ENCODE results near the gene UBC.

GRCh38 chr12:124927201-124928094, 13.0 kb upstream of the UBC start:
- TF ChIP-seq, protein P1, sequence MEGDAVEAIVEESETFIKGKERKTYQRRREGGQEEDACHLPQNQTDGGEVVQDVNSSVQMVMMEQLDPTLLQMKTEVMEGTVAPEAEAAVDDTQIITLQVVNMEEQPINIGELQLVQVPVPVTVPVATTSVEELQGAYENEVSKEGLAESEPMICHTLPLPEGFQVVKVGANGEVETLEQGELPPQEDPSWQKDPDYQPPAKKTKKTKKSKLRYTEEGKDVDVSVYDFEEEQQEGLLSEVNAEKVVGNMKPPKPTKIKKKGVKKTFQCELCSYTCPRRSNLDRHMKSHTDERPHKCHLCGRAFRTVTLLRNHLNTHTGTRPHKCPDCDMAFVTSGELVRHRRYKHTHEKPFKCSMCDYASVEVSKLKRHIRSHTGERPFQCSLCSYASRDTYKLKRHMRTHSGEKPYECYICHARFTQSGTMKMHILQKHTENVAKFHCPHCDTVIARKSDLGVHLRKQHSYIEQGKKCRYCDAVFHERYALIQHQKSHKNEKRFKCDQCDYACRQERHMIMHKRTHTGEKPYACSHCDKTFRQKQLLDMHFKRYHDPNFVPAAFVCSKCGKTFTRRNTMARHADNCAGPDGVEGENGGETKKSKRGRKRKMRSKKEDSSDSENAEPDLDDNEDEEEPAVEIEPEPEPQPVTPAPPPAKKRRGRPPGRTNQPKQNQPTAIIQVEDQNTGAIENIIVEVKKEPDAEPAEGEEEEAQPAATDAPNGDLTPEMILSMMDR (IDR thresholded peaks at IDR 0.05): peak in 1 of 3 donors; percentile 4
- TF ChIP-seq POLR2A (IDR thresholded peaks at IDR 0.05) (peak; percentile 24), POLR2AphosphoS5 (IDR thresholded peaks at IDR 0.05) (peak; percentile 40 to 83 (median 57))

Measured in breast epithelium (tissue), 3 donors.